ENCODE results near the gene MRPL53. TPM values are rescaled to one million over a fixed set of nuclear protein-coding genes. Genes with fewer than 3 reads are reported as not detected.
"Not testable (repeated sequence)": the region's sequence is repeated elsewhere in the genome, so short reads cannot be mapped to it uniquely, and the experiment has no call there.

MRPL53 gene
- total and polyA plus RNA-seq, 9 of the 15 experiments (the other 6 are each of a cell fraction or from before 2014, with no cell fraction given): 11.5 to 87.9 (median 41.1) TPM

GRCh38 chr2:74483675-74484164 lies 11.2 kb upstream of the MRPL53 start:
- TF ChIP-seq BCOR (IDR thresholded peaks at IDR 0.05) (peak; percentile 56; the same call in 1 of the 2 replicates), RBM25 (IDR thresholded peaks at IDR 0.05; ENCODE audit: low read depth, low read length, severe bottlenecking) (peak; percentile 70), KDM1A (IDR thresholded peaks at IDR 0.05) (peak; percentile 51 to 65; a peak in 1 of 4 replicates), RCOR1 (IDR thresholded peaks at IDR 0.05; ENCODE audit: borderline replicate concordance in 1 of 2, low read depth in 2 of 2, low read length in 2 of 2) (peak in 1 of 2 experiments; percentile 3; a peak in 1 of 4 replicates), ZNF121 (CRISPR knock-in tag; conservative IDR thresholded peaks at IDR 0.05) (peak; percentile 97), SMARCA5 (IDR thresholded peaks at IDR 0.05) (peak; percentile 56; the same call in 1 of the 2 replicates)
- DNase-seq (ENCODE audit: extremely low read depth in 1 of 4, low spot score in 3 of 4); H3K27me3 ChIP-seq (ENCODE audit: control insufficient read depth in 2 of 2, insufficient read depth in 2 of 2, low read length in 2 of 2); BruUV-seq (replicated peaks); H3K9me1 ChIP-seq (ENCODE audit: control insufficient read depth, insufficient read depth, low read length); FAIRE-seq; in situ Hi-C loops (cut with MboI); ATAC-seq; H4K20me1 ChIP-seq (replicated peaks; ENCODE audit: control insufficient read depth, insufficient read depth, low read length); H3K27ac ChIP-seq (ENCODE audit: extremely low read depth, low read depth, low read length); H3K9me3 ChIP-seq (replicated peaks; ENCODE audit: control insufficient read depth, insufficient read depth, low read depth, low read length): not testable (repeated sequence)
- Histone ChIP-seq H3K79me2 (ENCODE audit: control insufficient read depth, insufficient read depth, low read length) (peaks cover 32% of the 10 kb centered on the region), H3K9ac (ENCODE audit: insufficient read depth in 1 of 2, low read depth in 2 of 2, low read length in 2 of 2) (peak overlapping the region; percentile 83 to 93; a peak in 3 of 4 replicates), H3K36me3 (ENCODE audit: control insufficient read depth, insufficient read depth, low read length) (peaks cover 31% of the 10 kb centered on the region), H3K4me1 (replicated peaks in 1 of 2; ENCODE audit: control insufficient read depth in 2 of 2, insufficient read depth in 2 of 2, low read length in 2 of 2) (peaks cover 8 to 23% of the 10 kb centered on the region in 2 experiments; a peak in 4 of 5 replicates), H2AFZ (ENCODE audit: low read depth, low read length) (peak overlapping the region; percentile 100), H3K4me2 (ENCODE audit: insufficient read depth, low read length) (peak overlapping the region; percentile 99), H3K4me3 (peak overlapping the region; percentile 86)
- 35% methylated on average over 18 of the region's 19 CpGs for WGBS (ENCODE audit: insufficient coverage, low coverage, missing lambda C conversion rate)
- POLR2A ChIA-PET: interaction anchor here (0.9 to 3.9 kb wide), 5 partner anchors 11 to 106 kb away, joined by 4 to 28 read pairs (median 5); partner anchors contain the start of genes AUP1, HTRA2 and MRPL53
- intact Hi-C loops (cut with micrococcal nuclease): loop anchor here (1.0 to 2.0 kb wide), 5 partner anchors 20 to 104 kb away; partner anchors contain the start of genes AUP1, HTRA2 and INO80B
- CTCF ChIA-PET (ENCODE audit: low intra/inter-chr PET ratio): interaction anchor here (0.6 to 2.0 kb wide), 4 partner anchors 48 to 104 kb away, joined by 4 to 12 read pairs (median 5); no protein-coding TSS in a partner anchor
